ENCODE measurements around the gene PCDHA5. TPM values are rescaled to one million over a fixed set of nuclear protein-coding genes. Genes with fewer than 3 reads are reported as not detected.
"Not testable (repeated sequence)": the region's sequence is repeated elsewhere in the genome, so short reads cannot be mapped to it uniquely, and the experiment has no call there.

The PCDHA5 gene
- polyA plus RNA-seq, 1 donor (not counting 4 experiments of a cell fraction or from before 2014, with no cell fraction given): not detected

- H3K9me3 ChIP-seq (ENCODE audit: control insufficient read depth, low read depth, low read length): peaks cover 12% of the 10 kb centered on the region
- no peak for FAIRE-seq
- dilution Hi-C loops (cut with MboI; ENCODE audit: extremely low pct_ligation_motif_present, low sequenced_read_pairs): no loop called here
Measured at GRCh38 chr5:140795259-140795641, 26.2 kb upstream of the PCDHA5 start.

DNA sequence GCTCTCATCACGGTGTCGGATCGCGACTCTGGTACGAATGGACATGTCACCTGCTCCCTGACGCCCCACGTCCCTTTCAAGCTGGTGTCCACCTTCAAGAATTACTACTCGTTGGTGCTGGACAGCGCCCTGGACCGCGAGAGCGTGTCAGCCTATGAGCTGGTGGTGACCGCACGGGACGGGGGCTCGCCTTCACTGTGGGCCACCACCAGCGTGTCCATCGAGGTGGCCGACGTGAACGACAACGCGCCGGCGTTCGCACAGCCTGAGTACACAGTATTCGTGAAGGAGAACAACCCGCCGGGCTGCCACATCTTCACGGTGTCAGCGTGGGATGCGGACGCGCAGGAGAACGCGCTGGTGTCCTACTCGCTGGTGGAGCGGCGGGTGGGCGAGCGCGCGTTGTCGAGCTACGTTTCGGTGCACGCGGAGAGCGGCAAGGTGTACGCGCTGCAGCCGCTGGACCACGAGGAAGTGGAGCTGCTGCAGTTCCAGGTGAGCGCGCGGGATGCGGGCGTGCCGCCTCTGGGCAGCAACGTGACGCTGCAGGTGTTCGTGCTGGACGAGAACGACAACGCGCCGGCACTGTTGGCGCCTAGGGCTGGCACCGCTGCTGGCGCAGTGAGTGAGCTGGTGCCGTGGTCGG, 25.2 kb upstream of the PCDHA5 start:
- H3K27me3 ChIP-seq (ENCODE audit: control insufficient read depth, extremely low read depth, insufficient read depth, low read length); FAIRE-seq; H3K4me2 ChIP-seq (ENCODE audit: control insufficient read depth, extremely low read depth, insufficient read depth, low read depth, low read length); H3K4me3 ChIP-seq (ENCODE audit: control insufficient read depth in 2 of 3, extremely low read depth in 1 of 3, insufficient read depth in 2 of 3, low read depth in 1 of 3, low read length in 3 of 3); H4K20me1 ChIP-seq (ENCODE audit: control insufficient read depth, extremely low read depth, insufficient read depth, low read length); dilution Hi-C loops (cut with MboI; ENCODE audit: extremely low pct_ligation_motif_present, low sequenced_read_pairs); H3K9ac ChIP-seq (ENCODE audit: control insufficient read depth, extremely low read depth, insufficient read depth, low read length); H3K4me1 ChIP-seq (ENCODE audit: control insufficient read depth, extremely low read depth, insufficient read depth, low read length); H3K27ac ChIP-seq (ENCODE audit: control insufficient read depth, insufficient read depth, low read length); H3K9me1 ChIP-seq (ENCODE audit: control insufficient read depth, extremely low read depth, insufficient read depth, low read length); H3K36me3 ChIP-seq (ENCODE audit: control insufficient read depth in 2 of 2, extremely low read depth in 1 of 2, insufficient read depth in 2 of 2, low read length in 2 of 2); H3K79me2 ChIP-seq (ENCODE audit: control insufficient read depth, insufficient read depth, low read length); DNase-seq (ENCODE audit: low read depth, low spot score); H2AFZ ChIP-seq (ENCODE audit: control insufficient read depth, low read length): not testable (repeated sequence)
- peaks cover 12% of the 10 kb centered on the region for H3K9me3 ChIP-seq (ENCODE audit: control insufficient read depth, low read depth, low read length)

More at GRCh38 chr5:140795259-140795641, 26.2 kb upstream of the PCDHA5 start:
- Histone ChIP-seq H2AFZ (ENCODE audit: control insufficient read depth, low read length) (no peak overlapping the region), H3K9me1 (ENCODE audit: control insufficient read depth, extremely low read depth, insufficient read depth, low read length) (no peaks in the 10 kb centered on the region), H3K4me3 (ENCODE audit: control insufficient read depth in 2 of 3, extremely low read depth in 1 of 3, insufficient read depth in 2 of 3, low read depth in 1 of 3, low read length in 3 of 3) (no peak overlapping the region), H3K9ac (ENCODE audit: control insufficient read depth, extremely low read depth, insufficient read depth, low read length) (no peak overlapping the region), H3K79me2 (ENCODE audit: control insufficient read depth, insufficient read depth, low read length) (no peaks in the 10 kb centered on the region), H4K20me1 (ENCODE audit: control insufficient read depth, extremely low read depth, insufficient read depth, low read length) (no peaks in the 10 kb centered on the region), H3K36me3 (ENCODE audit: control insufficient read depth in 2 of 2, extremely low read depth in 1 of 2, insufficient read depth in 2 of 2, low read length in 2 of 2) (no peaks in the 10 kb centered on the region), H3K27ac (ENCODE audit: control insufficient read depth, insufficient read depth, low read length) (no peak overlapping the region), H3K4me2 (ENCODE audit: control insufficient read depth, extremely low read depth, insufficient read depth, low read depth, low read length) (no peak overlapping the region), H3K4me1 (ENCODE audit: control insufficient read depth, extremely low read depth, insufficient read depth, low read length) (no peaks in the 10 kb centered on the region), H3K27me3 (ENCODE audit: control insufficient read depth, extremely low read depth, insufficient read depth, low read length) (no peaks in the 10 kb centered on the region)
- no peak for DNase-seq (ENCODE audit: low read depth, low spot score)
- TF ChIP-seq EZH2 (IDR thresholded peaks at IDR 0.05; ENCODE audit: low read length): no peak
- TF ChIP-seq, protein P1, sequence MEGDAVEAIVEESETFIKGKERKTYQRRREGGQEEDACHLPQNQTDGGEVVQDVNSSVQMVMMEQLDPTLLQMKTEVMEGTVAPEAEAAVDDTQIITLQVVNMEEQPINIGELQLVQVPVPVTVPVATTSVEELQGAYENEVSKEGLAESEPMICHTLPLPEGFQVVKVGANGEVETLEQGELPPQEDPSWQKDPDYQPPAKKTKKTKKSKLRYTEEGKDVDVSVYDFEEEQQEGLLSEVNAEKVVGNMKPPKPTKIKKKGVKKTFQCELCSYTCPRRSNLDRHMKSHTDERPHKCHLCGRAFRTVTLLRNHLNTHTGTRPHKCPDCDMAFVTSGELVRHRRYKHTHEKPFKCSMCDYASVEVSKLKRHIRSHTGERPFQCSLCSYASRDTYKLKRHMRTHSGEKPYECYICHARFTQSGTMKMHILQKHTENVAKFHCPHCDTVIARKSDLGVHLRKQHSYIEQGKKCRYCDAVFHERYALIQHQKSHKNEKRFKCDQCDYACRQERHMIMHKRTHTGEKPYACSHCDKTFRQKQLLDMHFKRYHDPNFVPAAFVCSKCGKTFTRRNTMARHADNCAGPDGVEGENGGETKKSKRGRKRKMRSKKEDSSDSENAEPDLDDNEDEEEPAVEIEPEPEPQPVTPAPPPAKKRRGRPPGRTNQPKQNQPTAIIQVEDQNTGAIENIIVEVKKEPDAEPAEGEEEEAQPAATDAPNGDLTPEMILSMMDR (optimal IDR thresholded peaks at IDR 0.05 in 1 of 3, IDR thresholded peaks at IDR 0.05 in 1 of 3, conservative IDR thresholded peaks at IDR 0.05 in 1 of 3; ENCODE audit: extremely low read depth in 1 of 3, insufficient read depth in 2 of 3, low read length in 3 of 3): no peak

DNA sequence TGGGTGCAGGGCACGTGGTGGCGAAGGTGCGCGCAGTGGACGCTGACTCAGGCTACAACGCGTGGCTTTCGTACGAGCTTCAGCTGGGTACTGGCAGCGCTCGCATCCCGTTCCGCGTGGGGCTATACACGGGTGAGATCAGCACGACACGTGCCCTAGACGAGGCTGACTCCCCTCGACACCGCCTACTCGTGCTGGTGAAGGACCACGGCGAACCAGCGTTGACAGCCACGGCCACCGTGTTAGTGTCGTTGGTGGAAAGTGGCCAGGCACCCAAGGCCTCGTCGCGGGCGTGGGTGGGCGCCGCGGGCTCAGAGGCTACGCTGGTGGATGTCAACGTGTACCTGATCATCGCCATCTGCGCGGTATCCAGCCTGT, 24.7 kb upstream of the PCDHA5 start:
- Histone ChIP-seq H3K9me3 (ENCODE audit: control insufficient read depth, low read depth, low read length) (peaks cover 12% of the 10 kb centered on the region), H3K4me3 (ENCODE audit: control insufficient read depth in 2 of 3, extremely low read depth in 1 of 3, insufficient read depth in 2 of 3, low read depth in 1 of 3, low read length in 3 of 3) (no peak overlapping the region), H3K9me1 (ENCODE audit: control insufficient read depth, extremely low read depth, insufficient read depth, low read length) (no peaks in the 10 kb centered on the region), H3K36me3 (ENCODE audit: control insufficient read depth in 2 of 2, extremely low read depth in 1 of 2, insufficient read depth in 2 of 2, low read length in 2 of 2) (no peaks in the 10 kb centered on the region), H3K27ac (ENCODE audit: control insufficient read depth, insufficient read depth, low read length) (no peak overlapping the region), H3K79me2 (ENCODE audit: control insufficient read depth, insufficient read depth, low read length) (no peaks in the 10 kb centered on the region), H3K9ac (ENCODE audit: control insufficient read depth, extremely low read depth, insufficient read depth, low read length) (no peak overlapping the region), H3K4me2 (ENCODE audit: control insufficient read depth, extremely low read depth, insufficient read depth, low read depth, low read length) (no peak overlapping the region), H3K27me3 (ENCODE audit: control insufficient read depth, extremely low read depth, insufficient read depth, low read length) (no peaks in the 10 kb centered on the region), H4K20me1 (ENCODE audit: control insufficient read depth, extremely low read depth, insufficient read depth, low read length) (no peaks in the 10 kb centered on the region), H2AFZ (ENCODE audit: control insufficient read depth, low read length) (no peak overlapping the region), H3K4me1 (ENCODE audit: control insufficient read depth, extremely low read depth, insufficient read depth, low read length) (no peaks in the 10 kb centered on the region)
- DNase-seq (ENCODE audit: low read depth, low spot score) (no peak), FAIRE-seq (no peak)
- TF ChIP-seq, protein P1 (optimal IDR thresholded peaks at IDR 0.05 in 1 of 3, IDR thresholded peaks at IDR 0.05 in 1 of 3, conservative IDR thresholded peaks at IDR 0.05 in 1 of 3; ENCODE audit: extremely low read depth in 1 of 3, insufficient read depth in 2 of 3, low read length in 3 of 3): no peak
- TF ChIP-seq EZH2 (IDR thresholded peaks at IDR 0.05; ENCODE audit: low read length): no peak
- dilution Hi-C loops (cut with MboI; ENCODE audit: extremely low pct_ligation_motif_present, low sequenced_read_pairs): no loop called here

Measured in keratinocyte (primary cell).